GM13976 (cell line): ENCODE measurements around the gene NEGR1.

Experiments
- DNase-seq: peaks from one replicate; pipeline ENCODE4 v3.0.0; 2012; ENCODE audit warnings: low spot score
- CTCF ChIP-seq: IDR thresholded peaks from 2 replicates; pipeline ENCODE4 v1.5.1; 2012; ENCODE audit warnings: borderline replicate concordance, mild to moderate bottlenecking; ENCODE audit not compliant: insufficient read depth; ENCODE audit errors: extremely low read depth, missing control alignments, control extremely low read depth
- in situ Hi-C: fragments of 300-500 bp; cut with MboI; formaldehyde crosslinking; loops from one replicate; pipeline ENCODE4 v1.12.0; 2022; ENCODE audit warnings: low sequenced_read_pairs, mixed read lengths, inconsistent platforms; ENCODE audit not compliant: unreplicated experiment

Gene NEGR1

GRCh38 chr1:71399594-71399993 lies 882.7 kb downstream of the NEGR1 start:
- in situ Hi-C loops, result no loop called here

GRCh38 chr1:71393301-71393700 lies 889.0 kb downstream of the NEGR1 start:
- no peak for TF ChIP-seq CTCF
- in situ Hi-C loops, result no loop called here

More at GRCh38 chr1:71399594-71399993, 882.7 kb downstream of the NEGR1 start:
- no peak for DNase-seq
- TF ChIP-seq CTCF, result no peak

GRCh38 chr1:71390518-71390917 lies 891.8 kb downstream of the NEGR1 start:
- DNase-seq, result no peak
- in situ Hi-C loops, result no loop called here
- no peak for TF ChIP-seq CTCF

More at GRCh38 chr1:71393301-71393700, 889.0 kb downstream of the NEGR1 start:
- DNase-seq, result no peak

GRCh38 chr1:71377886-71378285 lies 904.5 kb downstream of the NEGR1 start:
- DNase-seq, result no peak
- TF ChIP-seq CTCF, result no peak
- in situ Hi-C loops, result no loop called here

- in situ Hi-C loops, result no loop called here
- DNase-seq, result no peak
- no peak for TF ChIP-seq CTCF
These were observed 909.8 kb downstream of the NEGR1 start for GRCh38 chr1:71372496-71372895.

- no peak for DNase-seq
- in situ Hi-C loops, result no loop called here
- TF ChIP-seq CTCF, result no peak
These were observed 910.8 kb downstream of the NEGR1 start for GRCh38 chr1:71371581-71371980.

GRCh38 chr1:71364236-71364635 lies 918.1 kb downstream of the NEGR1 start:
- TF ChIP-seq CTCF, result no peak
- in situ Hi-C loops, result no loop called here
- DNase-seq, result no peak
